IPS-15b (cell line): ENCODE results near the gene SH3RF3.
"Not testable (repeated sequence)": the region's sequence is repeated elsewhere in the genome, so short reads cannot be mapped to it uniquely, and the experiment has no call there.

Source experiments
- H3K27me3 ChIP-seq: one replicate; pipeline ENCODE4 v1.6.1; 2013; ENCODE audit warnings: low read length; ENCODE audit not compliant: control insufficient read depth, insufficient read depth
- H3K36me3 ChIP-seq: one replicate; pipeline ENCODE4 v1.6.1; 2013; ENCODE audit warnings: low read length; ENCODE audit not compliant: control insufficient read depth, insufficient read depth
- H3K4me1 ChIP-seq: one replicate; pipeline ENCODE4 v1.6.1; 2013; ENCODE audit warnings: mild to moderate bottlenecking, low read length; ENCODE audit not compliant: control insufficient read depth, insufficient read depth
- H3K4me3 ChIP-seq: one replicate; pipeline ENCODE4 v1.5.1; 2013; ENCODE audit warnings: low read depth, low read length
- H3K9ac ChIP-seq: one replicate; pipeline ENCODE4 v1.6.1; 2013; ENCODE audit warnings: low read depth, mild to moderate bottlenecking, low read length
- H3K9me3 ChIP-seq: one replicate; pipeline ENCODE4 v1.6.1; 2013; ENCODE audit warnings: mild to moderate bottlenecking, low read length; ENCODE audit not compliant: control insufficient read depth, insufficient read depth

The SH3RF3 gene

GRCh38 chr2:109529532-109530449, 400.8 kb downstream of the SH3RF3 start:
- no peaks in the 10 kb centered on the region for H3K27me3 ChIP-seq
- H3K9me3 ChIP-seq, result no peaks in the 10 kb centered on the region
- no peak overlapping the region for H3K9ac ChIP-seq
- no peaks in the 10 kb centered on the region for H3K36me3 ChIP-seq
- no peak overlapping the region for H3K4me3 ChIP-seq
- no peaks in the 10 kb centered on the region for H3K4me1 ChIP-seq

GRCh38 chr2:109530712-109531111, 401.7 kb downstream of the SH3RF3 start:
- Histone ChIP-seq H3K36me3 (no peaks in the 10 kb centered on the region), H3K4me3 (no peak overlapping the region), H3K9me3 (no peaks in the 10 kb centered on the region), H3K27me3 (no peaks in the 10 kb centered on the region), H3K4me1 (no peaks in the 10 kb centered on the region), H3K9ac (no peak overlapping the region)

- Histone ChIP-seq H3K27me3 (no peaks in the 10 kb centered on the region), H3K9me3 (no peaks in the 10 kb centered on the region)
Measured at GRCh38 chr2:109531221-109531620, 402.2 kb downstream of the SH3RF3 start.

GRCh38 chr2:109531896-109532727, 403.1 kb downstream of the SH3RF3 start:
- no peaks in the 10 kb centered on the region for H3K36me3 ChIP-seq
- H3K9me3 ChIP-seq, result no peaks in the 10 kb centered on the region
- no peak overlapping the region for H3K4me3 ChIP-seq
- H3K9ac ChIP-seq, result no peak overlapping the region
- no peaks in the 10 kb centered on the region for H3K27me3 ChIP-seq
- no peaks in the 10 kb centered on the region for H3K4me1 ChIP-seq

More at GRCh38 chr2:109531221-109531620, 402.2 kb downstream of the SH3RF3 start:
- no peaks in the 10 kb centered on the region for H3K36me3 ChIP-seq
- H3K4me3 ChIP-seq, result no peak overlapping the region
- H3K4me1 ChIP-seq, result no peaks in the 10 kb centered on the region
- H3K9ac ChIP-seq, result no peak overlapping the region

GRCh38 chr2:109532728-109533076, 403.7 kb downstream of the SH3RF3 start:
- Histone ChIP-seq H3K9ac (no peak overlapping the region), H3K4me1 (no peaks in the 10 kb centered on the region), H3K4me3 (no peak overlapping the region), H3K36me3 (no peaks in the 10 kb centered on the region), H3K9me3 (no peaks in the 10 kb centered on the region), H3K27me3 (no peaks in the 10 kb centered on the region)

- no peaks in the 10 kb centered on the region for H3K36me3 ChIP-seq
Measured at GRCh38 chr2:109533823-109534222, 404.8 kb downstream of the SH3RF3 start.

GRCh38 chr2:109535217-109535946, 406.4 kb downstream of the SH3RF3 start:
- Histone ChIP-seq H3K9ac (no peak overlapping the region), H3K4me3 (no peak overlapping the region), H3K4me1 (no peaks in the 10 kb centered on the region), H3K9me3 (no peaks in the 10 kb centered on the region), H3K36me3 (no peaks in the 10 kb centered on the region), H3K27me3 (no peaks in the 10 kb centered on the region)

More at GRCh38 chr2:109533823-109534222, 404.8 kb downstream of the SH3RF3 start:
- Histone ChIP-seq H3K4me3 (no peak overlapping the region), H3K27me3 (no peaks in the 10 kb centered on the region), H3K9me3 (no peaks in the 10 kb centered on the region), H3K4me1 (no peaks in the 10 kb centered on the region), H3K9ac (no peak overlapping the region)

- H3K4me3 ChIP-seq, H3K27me3 ChIP-seq, H3K36me3 ChIP-seq, H3K9ac ChIP-seq, H3K9me3 ChIP-seq, H3K4me1 ChIP-seq: not testable (repeated sequence)
Measured at GRCh38 chr2:109536556-109536955, 407.6 kb downstream of the SH3RF3 start.

GRCh38 chr2:109537565-109538222, 408.7 kb downstream of the SH3RF3 start:
- no peaks in the 10 kb centered on the region for H3K4me1 ChIP-seq
- no peak overlapping the region for H3K4me3 ChIP-seq
- no peaks in the 10 kb centered on the region for H3K36me3 ChIP-seq
- no peak overlapping the region for H3K9ac ChIP-seq
- no peaks in the 10 kb centered on the region for H3K9me3 ChIP-seq
- H3K27me3 ChIP-seq, result no peaks in the 10 kb centered on the region

GRCh38 chr2:109538546-109538945, 409.5 kb downstream of the SH3RF3 start:
- H3K9ac ChIP-seq, result no peak overlapping the region
- no peaks in the 10 kb centered on the region for H3K9me3 ChIP-seq
- no peaks in the 10 kb centered on the region for H3K27me3 ChIP-seq
- no peak overlapping the region for H3K4me3 ChIP-seq
- H3K4me1 ChIP-seq, result no peaks in the 10 kb centered on the region
- H3K36me3 ChIP-seq, result no peaks in the 10 kb centered on the region

GRCh38 chr2:109542384-109542783, 413.4 kb downstream of the SH3RF3 start:
- no peak overlapping the region for H3K9ac ChIP-seq
- H3K36me3 ChIP-seq, result peaks cover 2% of the 10 kb centered on the region
- H3K27me3 ChIP-seq, result no peaks in the 10 kb centered on the region
- H3K4me1 ChIP-seq, result no peaks in the 10 kb centered on the region
- H3K4me3 ChIP-seq, result no peak overlapping the region
- H3K9me3 ChIP-seq, result no peaks in the 10 kb centered on the region
